OCI-LY3 (cell line): Measurements from ENCODE around the gene RTL5.

Experiments
- H2AFZ ChIP-seq: fragments of 200-600, 300-600 bp; shearing (Covaris generic); 2 replicates; pipeline ENCODE4 v1.6.0; 2014; ENCODE audit warnings: antibody characterized with exemption, low read depth, low read length
- H3K27ac ChIP-seq: fragments of 200-600, 300-600 bp; sonication (generic); 2 replicates; pipeline ENCODE4 v1.5.1; 2014; ENCODE audit warnings: mild to moderate bottlenecking, low read length, moderate library complexity, mixed read lengths
- H3K27me3 ChIP-seq: fragments of 200-600, 300-600 bp; sonication (generic); 2 replicates; pipeline ENCODE4 v1.6.1; 2014; ENCODE audit warnings: low read depth, low read length, mixed read lengths
- H3K36me3 ChIP-seq: fragments of 200-600, 300-600 bp; sonication (generic); replicated peaks from 2 replicates; pipeline ENCODE3; 2014; ENCODE audit warnings: low read depth, low read length, mixed read lengths
- H3K4me1 ChIP-seq: fragments of 300-600, 200-600 bp; sonication (generic); 2 replicates; pipeline ENCODE4 v1.6.1; 2014; ENCODE audit warnings: low read length, mixed read lengths
- H3K4me2 ChIP-seq: fragments of 200-600, 300-600 bp; sonication (generic); 2 replicates; pipeline ENCODE4 v1.6.1; 2014; ENCODE audit warnings: low read length, mixed read lengths
- H3K4me3 ChIP-seq: fragments of 300-600, 200-600 bp; sonication (generic); 2 replicates; pipeline ENCODE4 v1.5.1; 2014; ENCODE audit warnings: antibody characterized with exemption, mild to moderate bottlenecking, low read length, moderate library complexity
- H3K79me2 ChIP-seq: fragments of 300-600, 200-600 bp; shearing (Covaris generic); 2 replicates; pipeline ENCODE4 v1.6.1; 2014; ENCODE audit warnings: mild to moderate bottlenecking, low read length, mixed read lengths
- H3K9ac ChIP-seq: fragments of 300-600, 200-600 bp; shearing (Covaris generic); 2 replicates; pipeline ENCODE4 v1.6.0; 2014; ENCODE audit warnings: mild to moderate bottlenecking, low read length, moderate library complexity
- H3K9me3 ChIP-seq: fragments of 200-600, 300-600 bp; shearing (Covaris generic); 2 replicates; pipeline ENCODE4 v1.6.1; 2014; ENCODE audit warnings: low read length, mixed read lengths; ENCODE audit not compliant: insufficient read depth
- H4K20me1 ChIP-seq: fragments of 200-600, 300-600 bp; sonication (generic); 2 replicates; pipeline ENCODE4 v1.6.1; 2016; ENCODE audit warnings: low read length, mixed read lengths; ENCODE audit not compliant: insufficient read depth
- CTCF ChIP-seq: fragments of 200-600, 300-600 bp; sonication (generic); IDR thresholded peaks from 2 replicates; pipeline ENCODE4 v1.5.1; 2014; ENCODE audit warnings: antibody characterized with exemption, low read length, low read depth
- EZH2phosphoT487 ChIP-seq: fragments of 200-600 bp; shearing (Covaris generic); IDR thresholded peaks from 2 replicates; pipeline ENCODE4 v1.6.1; 2018; ENCODE audit warnings: antibody characterized with exemption, mixed run types, low read depth

The RTL5 gene

GRCh38 chrX:72124540-72125201, 7.0 kb downstream of the RTL5 start:
- H2AFZ ChIP-seq, result no peak overlapping the region
- no peak overlapping the region for H3K4me2 ChIP-seq
- no peaks in the 10 kb centered on the region for H3K9me3 ChIP-seq
- H3K27ac ChIP-seq, result no peak overlapping the region
- H3K4me1 ChIP-seq, result peaks cover 20% of the 10 kb centered on the region
- H3K36me3 ChIP-seq, result no peaks in the 10 kb centered on the region
- no peak overlapping the region for H3K9ac ChIP-seq
- H3K4me3 ChIP-seq, result no peak overlapping the region
- no peak for TF ChIP-seq CTCF
- no peak for TF ChIP-seq EZH2phosphoT487
- peaks cover 4% of the 10 kb centered on the region; the same call in 1 of the 2 replicates for H3K27me3 ChIP-seq
- no peaks in the 10 kb centered on the region for H3K79me2 ChIP-seq
- no peaks in the 10 kb centered on the region for H4K20me1 ChIP-seq

- Histone ChIP-seq H3K36me3 (no peaks in the 10 kb centered on the region), H3K27ac (no peak overlapping the region), H3K9me3 (no peaks in the 10 kb centered on the region), H3K4me3 (no peak overlapping the region), H4K20me1 (no peaks in the 10 kb centered on the region), H3K4me1 (peaks cover 20% of the 10 kb centered on the region), H2AFZ (no peak overlapping the region), H3K9ac (no peak overlapping the region), H3K79me2 (no peaks in the 10 kb centered on the region), H3K27me3 (peaks cover 6% of the 10 kb centered on the region; the same call in 1 of the 2 replicates), H3K4me2 (no peak overlapping the region)
- TF ChIP-seq EZH2phosphoT487 (no peak), CTCF (no peak)
These were observed 8.1 kb downstream of the RTL5 start for GRCh38 chrX:72123471-72124185.

GRCh38 chrX:72122621-72123337, 8.9 kb downstream of the RTL5 start:
- H3K79me2 ChIP-seq, result no peaks in the 10 kb centered on the region
- no peak overlapping the region for H3K27ac ChIP-seq
- no peak overlapping the region for H2AFZ ChIP-seq
- peaks cover 20% of the 10 kb centered on the region for H3K4me1 ChIP-seq
- H3K4me3 ChIP-seq, result no peak overlapping the region
- peaks cover 6% of the 10 kb centered on the region; the same call in 1 of the 2 replicates for H3K27me3 ChIP-seq
- no peak for TF ChIP-seq EZH2phosphoT487
- TF ChIP-seq CTCF, result no peak
- H3K36me3 ChIP-seq, result no peaks in the 10 kb centered on the region
- no peaks in the 10 kb centered on the region for H3K9me3 ChIP-seq
- no peaks in the 10 kb centered on the region for H4K20me1 ChIP-seq
- no peak overlapping the region for H3K4me2 ChIP-seq
- H3K9ac ChIP-seq, result no peak overlapping the region

GRCh38 chrX:72121383-72121782, 10.3 kb downstream of the RTL5 start:
- Histone ChIP-seq H3K9me3 (no peaks in the 10 kb centered on the region), H3K27me3 (peaks cover 10% of the 10 kb centered on the region; the same call in 1 of the 2 replicates), H3K4me3 (no peak overlapping the region; the same call in 1 of the 2 replicates), H3K79me2 (no peaks in the 10 kb centered on the region), H2AFZ (no peak overlapping the region), H3K36me3 (no peaks in the 10 kb centered on the region), H3K27ac (no peak overlapping the region), H3K4me2 (peak overlapping the region; percentile 53), H4K20me1 (no peaks in the 10 kb centered on the region), H3K9ac (no peak overlapping the region), H3K4me1 (peaks cover 16% of the 10 kb centered on the region)
- TF ChIP-seq CTCF (no peak), EZH2phosphoT487 (no peak)
